GM23338 (cell line): Measurements from ENCODE around the gene BARX2.

Experiments
- EZH2 ChIP-seq: fragments of 200-600 bp; sonication (generic); IDR thresholded peaks from one replicate; pipeline ENCODE4 v1.8.0; 2017; ENCODE audit warnings: antibody characterized with exemption, mild to moderate bottlenecking, low read depth; ENCODE audit not compliant: unreplicated experiment
- JUNB ChIP-seq: IDR thresholded peaks from one replicate; pipeline ENCODE4 v1.6.1; 2016; ENCODE audit warnings: antibody characterized with exemption; ENCODE audit not compliant: unreplicated experiment
- NANOG ChIP-seq: IDR thresholded peaks from 2 replicates; pipeline ENCODE4 v1.6.1; 2016; ENCODE audit warnings: antibody characterized with exemption, borderline replicate concordance
- POLR2AphosphoS5 ChIP-seq: IDR thresholded peaks from 2 replicates; pipeline ENCODE4 v1.6.1; 2016; ENCODE audit warnings: antibody characterized with exemption, low read depth
- TF ChIP-seq, protein P1 (sequence below), 2 experiments: fragments of 200-600 bp in 1 of 2; sonication (generic) in 1 of 2; conservative IDR thresholded peaks; 2 replicates each; pipeline versions ENCODE4 v1.5.1 to v1.6.1; 2016 to 2017; ENCODE audit warnings: antibody characterized with exemption in 2 of 2, low read depth in 2 of 2, mild to moderate bottlenecking in 2 of 2, moderate library complexity in 1 of 2
- TF ChIP-seq, protein P2 (sequence below): IDR thresholded peaks from 2 replicates; pipeline ENCODE4 v1.6.1; 2016; ENCODE audit warnings: antibody characterized with exemption

DNA sequence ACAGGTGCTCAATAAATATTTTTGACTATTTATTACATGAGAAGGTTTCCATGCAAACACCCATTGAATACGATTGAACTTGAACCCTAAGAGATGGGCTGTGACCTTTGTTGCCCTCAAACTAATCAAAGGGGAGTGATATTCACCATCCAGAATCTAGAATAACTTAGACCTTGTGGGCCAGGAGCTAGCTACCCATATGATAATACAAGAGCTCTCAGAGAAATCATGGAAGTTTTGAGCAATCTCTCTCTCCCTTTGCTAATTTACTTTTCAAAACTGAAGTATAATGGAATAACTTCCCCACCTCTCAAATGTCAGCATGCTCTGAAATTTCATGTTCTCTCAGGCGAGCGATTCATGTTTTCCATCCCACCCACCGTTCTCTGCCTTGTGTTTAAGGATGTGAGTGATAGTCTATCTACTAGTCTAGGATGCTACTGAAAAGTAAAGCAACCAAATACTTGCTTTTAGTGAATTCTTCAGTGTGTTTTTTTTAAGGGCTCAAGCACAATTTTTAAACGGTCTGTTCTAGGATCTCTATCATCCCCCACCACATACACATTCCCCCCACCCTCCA is 33.3 kb downstream of the BARX2 start:
- TF ChIP-seq, protein P1, sequence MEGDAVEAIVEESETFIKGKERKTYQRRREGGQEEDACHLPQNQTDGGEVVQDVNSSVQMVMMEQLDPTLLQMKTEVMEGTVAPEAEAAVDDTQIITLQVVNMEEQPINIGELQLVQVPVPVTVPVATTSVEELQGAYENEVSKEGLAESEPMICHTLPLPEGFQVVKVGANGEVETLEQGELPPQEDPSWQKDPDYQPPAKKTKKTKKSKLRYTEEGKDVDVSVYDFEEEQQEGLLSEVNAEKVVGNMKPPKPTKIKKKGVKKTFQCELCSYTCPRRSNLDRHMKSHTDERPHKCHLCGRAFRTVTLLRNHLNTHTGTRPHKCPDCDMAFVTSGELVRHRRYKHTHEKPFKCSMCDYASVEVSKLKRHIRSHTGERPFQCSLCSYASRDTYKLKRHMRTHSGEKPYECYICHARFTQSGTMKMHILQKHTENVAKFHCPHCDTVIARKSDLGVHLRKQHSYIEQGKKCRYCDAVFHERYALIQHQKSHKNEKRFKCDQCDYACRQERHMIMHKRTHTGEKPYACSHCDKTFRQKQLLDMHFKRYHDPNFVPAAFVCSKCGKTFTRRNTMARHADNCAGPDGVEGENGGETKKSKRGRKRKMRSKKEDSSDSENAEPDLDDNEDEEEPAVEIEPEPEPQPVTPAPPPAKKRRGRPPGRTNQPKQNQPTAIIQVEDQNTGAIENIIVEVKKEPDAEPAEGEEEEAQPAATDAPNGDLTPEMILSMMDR (conservative IDR thresholded peaks at IDR 0.05; ENCODE audit: low read depth in 2 of 2): no peak
- TF ChIP-seq NANOG (no peak), POLR2AphosphoS5 (no peak), EZH2 (no peak), JUNB (no peak)
- TF ChIP-seq, protein P2, sequence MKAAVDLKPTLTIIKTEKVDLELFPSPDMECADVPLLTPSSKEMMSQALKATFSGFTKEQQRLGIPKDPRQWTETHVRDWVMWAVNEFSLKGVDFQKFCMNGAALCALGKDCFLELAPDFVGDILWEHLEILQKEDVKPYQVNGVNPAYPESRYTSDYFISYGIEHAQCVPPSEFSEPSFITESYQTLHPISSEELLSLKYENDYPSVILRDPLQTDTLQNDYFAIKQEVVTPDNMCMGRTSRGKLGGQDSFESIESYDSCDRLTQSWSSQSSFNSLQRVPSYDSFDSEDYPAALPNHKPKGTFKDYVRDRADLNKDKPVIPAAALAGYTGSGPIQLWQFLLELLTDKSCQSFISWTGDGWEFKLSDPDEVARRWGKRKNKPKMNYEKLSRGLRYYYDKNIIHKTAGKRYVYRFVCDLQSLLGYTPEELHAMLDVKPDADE: no peak
